ENCODE measurements around the gene RCN1. TPM values are rescaled to one million over a fixed set of nuclear protein-coding genes. Genes with fewer than 3 reads are reported as not detected.

Gene RCN1
- polyA plus RNA-seq, 2 of the 4 experiments (the other 2 are of a cell fraction), result 191 to 234 TPM

- DNase-seq (ENCODE audit: low read depth in 1 of 2, low spot score in 1 of 2) (no peak), FAIRE-seq (no peak), ATAC-seq (no peak)
- POLR2A ChIA-PET, result no interaction called here
- TF ChIP-seq MAX (IDR thresholded peaks at IDR 0.05) (no peak), ZFP36 (IDR thresholded peaks at IDR 0.05; ENCODE audit: borderline replicate concordance, partially characterized antibody) (no peak), CBX8 (IDR thresholded peaks at IDR 0.05) (no peak), SMC3 (IDR thresholded peaks at IDR 0.05) (no peak)
- CTCF ChIA-PET, result no interaction called here
- Histone ChIP-seq H3K4me3 (no peak overlapping the region), H3K9me3 (peaks cover 15% of the 10 kb centered on the region; the same call in 1 of the 3 replicates), H3K4me1 (peaks cover 3% of the 10 kb centered on the region; the same call in 1 of the 3 replicates), H3K27ac (no peak overlapping the region), H3K4me2 (no peak overlapping the region)
- 8% methylated on average over 2 of the region's 2 CpGs for WGBS (ENCODE audit: missing lambda C conversion rate)
Measured at GRCh38 chr11:32122200-32122599, 31.3 kb downstream of the RCN1 start.

GRCh38 chr11:32131321-32131720 lies 40.4 kb downstream of the RCN1 start:
- WGBS (ENCODE audit: missing lambda C conversion rate), result 17% methylated on average over 3 of the region's 3 CpGs
- no peak for TF ChIP-seq NFE2L2 (conservative IDR thresholded peaks at IDR 0.05; ENCODE audit: low read length)
- Histone ChIP-seq H3K9me3 (peaks cover 13% of the 10 kb centered on the region; the same call in 2 of the 3 replicates), H3K4me1 (no peaks in the 10 kb centered on the region), H3K4me2 (no peak overlapping the region), H3K27ac (no peak overlapping the region), H3K4me3 (no peak overlapping the region)
- ChIA-PET CTCF (no interaction called here), POLR2A (no interaction called here)
- no peak for ATAC-seq
- no peak for DNase-seq (ENCODE audit: low read depth in 1 of 2, low spot score in 1 of 2)
- FAIRE-seq, result no peak

- no peak for FAIRE-seq
- H3K27ac ChIP-seq, result peak overlapping the region in 1 of 2 experiments; percentile 2; a peak in 1 of 6 replicates
- POLR2A ChIA-PET, result interaction anchor here (1.4 to 1.9 kb wide), 2 partner anchors 30 to 45 kb away, joined by 3 to 7 read pairs; partner anchors contain the start of gene RCN1
- H3K9me3 ChIP-seq, result no peaks in the 10 kb centered on the region
- peaks cover 13% of the 10 kb centered on the region for H3K4me1 ChIP-seq
- no peak overlapping the region for H3K4me3 ChIP-seq
- no peak for TF ChIP-seq MYC (IDR thresholded peaks at IDR 0.05; ENCODE audit: borderline replicate concordance, low read length)
- TF ChIP-seq FOSB (CRISPR knock-in tag; IDR thresholded peaks at IDR 0.05), result no peak
- TF ChIP-seq EP300 (IDR thresholded peaks at IDR 0.05), result no peak
- no peak for TF ChIP-seq HEYL (CRISPR knock-in tag; IDR thresholded peaks at IDR 0.05)
- TF ChIP-seq BHLHE40 (IDR thresholded peaks at IDR 0.05; ENCODE audit: low read depth, low read length), result no peak
- no peak for TF ChIP-seq POLR2A (IDR thresholded peaks at IDR 0.05; ENCODE audit: low read length)
- TF ChIP-seq RARB (CRISPR knock-in tag; IDR thresholded peaks at IDR 0.05), result no peak
- no peak for TF ChIP-seq ZC3H11A (IDR thresholded peaks at IDR 0.05)
- TF ChIP-seq E2F6 (IDR thresholded peaks at IDR 0.05; ENCODE audit: borderline replicate concordance, low read depth), result no peak
- WGBS (ENCODE audit: missing lambda C conversion rate), result 41% methylated on average over 3 of the region's 3 CpGs
- no peak for DNase-seq (ENCODE audit: low read depth in 1 of 2, low spot score in 1 of 2)
- CTCF ChIA-PET, result interaction anchor here (1.0 to 2.1 kb wide), 5 partner anchors 12 to 85 kb away, joined by 3 to 9 read pairs (median 4); no protein-coding TSS in a partner anchor
- ATAC-seq, result no peak; a peak in 1 of 6 replicates
- H3K4me2 ChIP-seq, result no peak overlapping the region; the same call in 2 of the 3 replicates
Measured at GRCh38 chr11:32136657-32137056, 45.8 kb downstream of the RCN1 start.

GRCh38 chr11:32137263-32137662 lies 46.4 kb downstream of the RCN1 start:
- peaks cover 13% of the 10 kb centered on the region for H3K4me1 ChIP-seq
- POLR2A ChIA-PET, result interaction anchor here (1.4 to 1.9 kb wide), 2 partner anchors 30 to 46 kb away, joined by 3 to 7 read pairs; partner anchors contain the start of gene RCN1
- FAIRE-seq, result no peak
- 6% methylated on average over 2 of the region's 2 CpGs for WGBS (ENCODE audit: missing lambda C conversion rate)
- peak overlapping the region; percentile 21; the same call in 2 of the 3 replicates for H3K4me2 ChIP-seq
- H3K4me3 ChIP-seq, result no peak overlapping the region
- peak overlapping the region in 1 of 2 experiments; percentile 45; a peak in 3 of 6 replicates for H3K27ac ChIP-seq
- no peaks in the 10 kb centered on the region for H3K9me3 ChIP-seq
- CTCF ChIA-PET, result interaction anchor here (1.5 to 2.1 kb wide), 4 partner anchors 14 to 85 kb away, joined by 3 to 9 read pairs (median 6); no protein-coding TSS in a partner anchor
- peak; percentile 83 to 94 for ATAC-seq
- TF ChIP-seq CEBPB (IDR thresholded peaks at IDR 0.05) (peak in 1 of 2 experiments; percentile 57; a peak in 1 of 4 replicates), FOSL2 (IDR thresholded peaks at IDR 0.05) (peak; percentile 61; the same call in 1 of the 2 replicates), FOSL2 (CRISPR knock-in tag; IDR thresholded peaks at IDR 0.05) (peak; percentile 75), JUNB (IDR thresholded peaks at IDR 0.05) (peak; percentile 63; the same call in 1 of the 2 replicates), HEYL (CRISPR knock-in tag; IDR thresholded peaks at IDR 0.05) (no peak), ZNF302 (CRISPR knock-in tag; IDR thresholded peaks at IDR 0.05) (no peak), MAX (IDR thresholded peaks at IDR 0.05) (0 out of 2 replicates have a peak, but pooled peaks have one; percentile 13)
- DNase-seq (ENCODE audit: low read depth in 1 of 2, low spot score in 1 of 2), result peak; percentile 41 to 70

All from A549 (cell line).